ENCODE results near the gene SNTA1.

DNA sequence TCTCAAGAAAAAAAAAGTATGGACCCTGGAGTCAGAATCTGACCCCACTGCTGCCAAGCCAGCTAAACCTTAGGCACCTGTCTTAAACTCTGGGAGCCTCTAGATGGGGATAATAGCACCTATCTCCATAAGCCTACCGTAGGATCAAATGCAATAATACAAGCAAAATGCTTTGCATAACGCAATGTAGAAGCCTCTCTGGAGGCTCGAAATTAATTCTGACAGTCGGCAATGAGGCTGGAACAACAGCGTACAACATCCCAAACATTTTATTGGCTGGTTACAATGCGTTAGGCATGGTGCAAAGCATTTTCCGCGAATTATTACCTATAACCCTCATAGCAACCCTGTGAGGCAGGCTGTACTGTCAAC is 42.8 kb downstream of the SNTA1 start:
- TF ChIP-seq, protein P1, sequence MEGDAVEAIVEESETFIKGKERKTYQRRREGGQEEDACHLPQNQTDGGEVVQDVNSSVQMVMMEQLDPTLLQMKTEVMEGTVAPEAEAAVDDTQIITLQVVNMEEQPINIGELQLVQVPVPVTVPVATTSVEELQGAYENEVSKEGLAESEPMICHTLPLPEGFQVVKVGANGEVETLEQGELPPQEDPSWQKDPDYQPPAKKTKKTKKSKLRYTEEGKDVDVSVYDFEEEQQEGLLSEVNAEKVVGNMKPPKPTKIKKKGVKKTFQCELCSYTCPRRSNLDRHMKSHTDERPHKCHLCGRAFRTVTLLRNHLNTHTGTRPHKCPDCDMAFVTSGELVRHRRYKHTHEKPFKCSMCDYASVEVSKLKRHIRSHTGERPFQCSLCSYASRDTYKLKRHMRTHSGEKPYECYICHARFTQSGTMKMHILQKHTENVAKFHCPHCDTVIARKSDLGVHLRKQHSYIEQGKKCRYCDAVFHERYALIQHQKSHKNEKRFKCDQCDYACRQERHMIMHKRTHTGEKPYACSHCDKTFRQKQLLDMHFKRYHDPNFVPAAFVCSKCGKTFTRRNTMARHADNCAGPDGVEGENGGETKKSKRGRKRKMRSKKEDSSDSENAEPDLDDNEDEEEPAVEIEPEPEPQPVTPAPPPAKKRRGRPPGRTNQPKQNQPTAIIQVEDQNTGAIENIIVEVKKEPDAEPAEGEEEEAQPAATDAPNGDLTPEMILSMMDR (conservative IDR thresholded peaks at IDR 0.05 in 1 of 2, IDR thresholded peaks at IDR 0.05 in 1 of 2; ENCODE audit: extremely low read depth in 1 of 2, insufficient read depth in 1 of 2, low read depth in 1 of 2, low read length in 2 of 2), result peak in 1 of 2 donors; percentile 39
- no peak for TF ChIP-seq EZH2 (IDR thresholded peaks at IDR 0.05; ENCODE audit: borderline replicate concordance, low read length)
